Sigmoid colon (tissue), 4 donors: Measurements from ENCODE around the gene MASP1.

Source experiments
- EP300 ChIP-seq, 4 donors: sonication (generic); formaldehyde crosslinking; IDR thresholded peaks; one replicate each; pipeline ENCODE4 v1.6.1; 2017; ENCODE audit warnings: antibody characterized with exemption in 4 of 4
- POLR2A ChIP-seq, 2 donors: fragments of 450-650 bp; IDR thresholded peaks; one replicate each; pipeline ENCODE4 v1.6.1; 2016; ENCODE audit warnings: antibody characterized with exemption in 2 of 2, mild to moderate bottlenecking in 2 of 2, moderate library complexity in 2 of 2
- TF ChIP-seq, protein P1 (sequence below), 4 experiments: fragments of 450-650 bp in 3 of 4; fragments of 200-600 bp in 1 of 4; IDR thresholded peaks; one replicate each; pipeline ENCODE4 v1.5.1; 2016 to 2019; ENCODE audit warnings: antibody characterized with exemption in 4 of 4, mild to moderate bottlenecking in 3 of 4, moderate library complexity in 2 of 4

DNA sequence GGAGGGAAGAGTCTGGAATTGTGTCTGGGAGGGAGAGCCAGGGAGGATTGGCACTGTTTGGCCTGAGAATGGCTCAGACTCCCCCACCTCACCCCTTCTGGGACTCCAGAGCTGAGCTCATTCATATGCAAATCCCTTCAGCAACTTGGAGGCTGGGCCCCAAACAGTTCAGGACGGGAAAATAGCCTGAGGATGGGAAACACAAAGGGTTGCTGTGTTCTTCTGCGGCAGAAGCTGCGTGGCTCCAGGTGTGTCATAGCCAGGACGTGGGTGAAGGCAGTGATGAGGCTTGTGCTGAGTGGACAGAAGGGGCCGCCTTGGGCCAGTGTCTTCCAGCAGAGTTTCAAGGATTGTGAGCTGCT, 16.6 kb downstream of the MASP1 start:
- TF ChIP-seq, protein P1, sequence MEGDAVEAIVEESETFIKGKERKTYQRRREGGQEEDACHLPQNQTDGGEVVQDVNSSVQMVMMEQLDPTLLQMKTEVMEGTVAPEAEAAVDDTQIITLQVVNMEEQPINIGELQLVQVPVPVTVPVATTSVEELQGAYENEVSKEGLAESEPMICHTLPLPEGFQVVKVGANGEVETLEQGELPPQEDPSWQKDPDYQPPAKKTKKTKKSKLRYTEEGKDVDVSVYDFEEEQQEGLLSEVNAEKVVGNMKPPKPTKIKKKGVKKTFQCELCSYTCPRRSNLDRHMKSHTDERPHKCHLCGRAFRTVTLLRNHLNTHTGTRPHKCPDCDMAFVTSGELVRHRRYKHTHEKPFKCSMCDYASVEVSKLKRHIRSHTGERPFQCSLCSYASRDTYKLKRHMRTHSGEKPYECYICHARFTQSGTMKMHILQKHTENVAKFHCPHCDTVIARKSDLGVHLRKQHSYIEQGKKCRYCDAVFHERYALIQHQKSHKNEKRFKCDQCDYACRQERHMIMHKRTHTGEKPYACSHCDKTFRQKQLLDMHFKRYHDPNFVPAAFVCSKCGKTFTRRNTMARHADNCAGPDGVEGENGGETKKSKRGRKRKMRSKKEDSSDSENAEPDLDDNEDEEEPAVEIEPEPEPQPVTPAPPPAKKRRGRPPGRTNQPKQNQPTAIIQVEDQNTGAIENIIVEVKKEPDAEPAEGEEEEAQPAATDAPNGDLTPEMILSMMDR (IDR thresholded peaks at IDR 0.05), result no peak
- TF ChIP-seq EP300 (IDR thresholded peaks at IDR 0.05) (no peak), POLR2A (IDR thresholded peaks at IDR 0.05) (no peak)
